CD14-positive monocyte (primary cell): ENCODE measurements around the gene SGMS1. TPM values are rescaled to one million over a fixed set of nuclear protein-coding genes. Genes with fewer than 3 reads are reported as not detected.

ENCODE experiments used
- DNase-seq, 3 donors: peaks; one replicate each; pipeline ENCODE4 v3.0.0-alpha.2; 2011 to 2022
- H2AFZ ChIP-seq: 2 replicates; pipeline ENCODE4 v1.6.0; 2012; ENCODE audit warnings: mild to moderate bottlenecking, low read depth, low read length, inconsistent platforms; ENCODE audit not compliant: insufficient read depth, poor library complexity, severe bottlenecking
- H3K27ac ChIP-seq, 2 donors: 1 replicate in 1 of 2; 2 replicates in 1 of 2; pipeline ENCODE4 v1.5.1; 2012 to 2013; ENCODE audit warnings: low read length in 2 of 2, control low read depth in 1 of 2, inconsistent platforms in 1 of 2, low read depth in 1 of 2, mild to moderate bottlenecking in 1 of 2
- H3K27me3 ChIP-seq, 2 donors: one replicate each; pipeline versions ENCODE4 v1.6.0 to v1.6.1; 2011 to 2013; ENCODE audit warnings: low read length in 2 of 2; ENCODE audit not compliant: control insufficient read depth in 2 of 2, insufficient read depth in 2 of 2
- H3K36me3 ChIP-seq, 2 donors: replicated peaks in 1 of 2; 1 replicate in 1 of 2; 2 replicates in 1 of 2; pipeline versions ENCODE4 v1.5.1 to v1.6.1; 2012 to 2013; ENCODE audit warnings: low read length in 2 of 2, control low read depth in 1 of 2, inconsistent platforms in 1 of 2, mild to moderate bottlenecking in 1 of 2; ENCODE audit not compliant: insufficient read depth in 2 of 2, control insufficient read depth in 1 of 2
- H3K4me1 ChIP-seq, 2 donors: 1 replicate in 1 of 2; 2 replicates in 1 of 2; pipeline versions ENCODE4 v1.5.1 to v1.6.1; 2012 to 2013; ENCODE audit warnings: low read length in 2 of 2, control low read depth in 1 of 2, inconsistent platforms in 1 of 2, mild to moderate bottlenecking in 1 of 2, moderate library complexity in 1 of 2; ENCODE audit not compliant: insufficient read depth in 2 of 2, control insufficient read depth in 1 of 2
- H3K4me2 ChIP-seq: replicated peaks from 2 replicates; pipeline ENCODE3; 2012; ENCODE audit warnings: low read length, moderate library complexity, mild to moderate bottlenecking; ENCODE audit not compliant: poor library complexity, severe bottlenecking; ENCODE audit errors: extremely low read depth
- H3K4me3 ChIP-seq, 3 experiments: fragments of 200-600 bp in 1 of 3; sonication (generic) in 1 of 3; replicated peaks in 1 of 3; 1 replicate in 2 of 3; 2 replicates in 1 of 3; pipeline ENCODE4 v1.5.1; 2011 to 2013; ENCODE audit warnings: low read length in 3 of 3, mild to moderate bottlenecking in 3 of 3, control low read depth in 2 of 3, low read depth in 2 of 3, inconsistent platforms in 1 of 3, moderate library complexity in 1 of 3
- H3K79me2 ChIP-seq: 2 replicates; pipeline ENCODE4 v1.6.0; 2012; ENCODE audit warnings: mild to moderate bottlenecking, control low read depth, inconsistent platforms, low read length, moderate library complexity; ENCODE audit not compliant: insufficient read depth
- H3K9ac ChIP-seq: 2 replicates; pipeline ENCODE4 v1.6.0; 2017; ENCODE audit warnings: low read length, mild to moderate bottlenecking; ENCODE audit not compliant: insufficient read depth, poor library complexity, severe bottlenecking
- H3K9me3 ChIP-seq, 2 donors: replicated peaks in 1 of 2; 1 replicate in 1 of 2; 2 replicates in 1 of 2; pipeline versions ENCODE4 v1.5.1 to v1.6.1; 2012 to 2013; ENCODE audit warnings: low read length in 2 of 2, control low read depth in 1 of 2; ENCODE audit not compliant: control insufficient read depth in 1 of 2, insufficient read depth in 1 of 2
- H4K20me1 ChIP-seq: 2 replicates; pipeline ENCODE4 v1.6.0; 2012; ENCODE audit warnings: mild to moderate bottlenecking, low read length, control low read depth, moderate library complexity; ENCODE audit not compliant: insufficient read depth
- H3K27ac Mint-ChIP-seq, 7 donors: one replicate each; pipeline ENCODE4 v1.8.0; 2020; ENCODE audit warnings: mild to moderate bottlenecking in 7 of 7, mixed read lengths in 7 of 7, moderate library complexity in 6 of 7, inconsistent platforms in 2 of 7
- H3K27me3 Mint-ChIP-seq, 3 donors: one replicate each; pipeline ENCODE4 v1.8.0; 2021 to 2022; ENCODE audit warnings: low read depth in 3 of 3, mild to moderate bottlenecking in 3 of 3, mixed read lengths in 3 of 3, moderate library complexity in 3 of 3, inconsistent platforms in 1 of 3
- H3K36me3 Mint-ChIP-seq, 2 donors: one replicate each; pipeline ENCODE4 v1.8.0; 2020; ENCODE audit warnings: mixed read lengths in 2 of 2, inconsistent platforms in 1 of 2, mild to moderate bottlenecking in 1 of 2
- H3K4me1 Mint-ChIP-seq: one replicate; pipeline ENCODE4 v1.8.0; 2020; ENCODE audit warnings: mild to moderate bottlenecking, mixed read lengths
- H3K4me3 Mint-ChIP-seq, 2 donors: one replicate each; pipeline ENCODE4 v1.8.0; 2020; ENCODE audit warnings: mild to moderate bottlenecking in 2 of 2, mixed read lengths in 2 of 2, moderate library complexity in 1 of 2
- H3K9me3 Mint-ChIP-seq, 7 donors: one replicate each; pipeline ENCODE4 v1.8.0; 2020 to 2022; ENCODE audit warnings: mixed read lengths in 7 of 7, mild to moderate bottlenecking in 6 of 7, moderate library complexity in 6 of 7, inconsistent platforms in 2 of 7
- WGBS: methylation state at CpG from one replicate; pipeline ENCODE4 v1.1.5; 2013; ENCODE audit warnings: missing lambda C conversion rate; ENCODE audit not compliant: insufficient coverage; 5-methylcytosine and 5-hydroxymethylcytosine counted together
- intact Hi-C, 2 donors: fragments of 100-400 bp; cut with micrococcal nuclease; formaldehyde crosslinking; loops; one replicate each; pipeline versions ENCODE4 v1.15.0 to v1.15.1; 2023
- polyA plus RNA-seq, 3 donors: library from polyadenylated mRNA; depleted of rRNA in 1 of 3; unstranded in 2 of 3; stranded (reverse) in 1 of 3; fragments of 300-500 nt in 2 of 3; fragments of >200 nt in 1 of 3; fragmentation: Illumina TruSeq in 2 of 3; gene quantifications; 1 replicate in 2 of 3; 2 replicates in 1 of 3; pipeline ENCODE4 v1.2.3, GENCODE V29; 2012 to 2021
- TF ChIP-seq, protein P1 (sequence below): fragments of 200-600 bp; IDR thresholded peaks from one replicate; pipeline ENCODE4 v1.8.0; 2022; ENCODE audit warnings: antibody characterized with exemption, mild to moderate bottlenecking

SGMS1 gene
- polyA plus RNA-seq, 3 donors = 19.5 to 20.6 (median 20.4) TPM

DNA sequence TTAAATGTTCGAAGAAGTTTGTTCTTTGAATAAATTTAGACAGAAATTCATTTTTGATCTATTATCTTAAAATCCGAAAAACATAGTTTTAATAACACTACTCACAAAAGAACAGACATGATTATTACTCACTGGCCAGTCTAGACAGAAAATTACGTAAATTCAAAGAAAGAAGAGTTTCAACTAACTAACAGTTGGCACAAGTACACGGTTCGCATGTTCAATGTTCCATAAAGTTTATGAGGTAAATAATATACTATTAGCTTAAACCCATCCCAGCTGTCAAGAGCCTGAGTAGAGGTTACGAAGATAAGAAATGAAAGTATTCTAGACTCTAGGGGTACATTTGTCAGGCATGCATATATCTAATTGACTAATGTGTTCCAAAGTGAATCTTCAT, 220.7 kb downstream of the SGMS1 start:
- no peak overlapping the region for H3K4me2 ChIP-seq
- Mint-ChIP-seq H3K27ac (no peak overlapping the region), H3K9me3 (peaks cover 0 to 10% (median 4%) of the 10 kb centered on the region in 7 donors), H3K36me3 (peaks cover 10 to 27% of the 10 kb centered on the region in 2 donors), H3K27me3 (no peaks in the 10 kb centered on the region), H3K4me1 (peaks cover 29% of the 10 kb centered on the region), H3K4me3 (no peak overlapping the region)
- peaks cover 0 to 4% of the 10 kb centered on the region in 2 donors for H3K36me3 ChIP-seq
- H2AFZ ChIP-seq = no peak overlapping the region
- H3K27me3 ChIP-seq = no peaks in the 10 kb centered on the region
- H3K79me2 ChIP-seq = peaks cover 94% of the 10 kb centered on the region
- H3K4me3 ChIP-seq = no peak overlapping the region
- peaks cover 0 to 8% of the 10 kb centered on the region in 2 donors for H3K9me3 ChIP-seq
- TF ChIP-seq, protein P1, sequence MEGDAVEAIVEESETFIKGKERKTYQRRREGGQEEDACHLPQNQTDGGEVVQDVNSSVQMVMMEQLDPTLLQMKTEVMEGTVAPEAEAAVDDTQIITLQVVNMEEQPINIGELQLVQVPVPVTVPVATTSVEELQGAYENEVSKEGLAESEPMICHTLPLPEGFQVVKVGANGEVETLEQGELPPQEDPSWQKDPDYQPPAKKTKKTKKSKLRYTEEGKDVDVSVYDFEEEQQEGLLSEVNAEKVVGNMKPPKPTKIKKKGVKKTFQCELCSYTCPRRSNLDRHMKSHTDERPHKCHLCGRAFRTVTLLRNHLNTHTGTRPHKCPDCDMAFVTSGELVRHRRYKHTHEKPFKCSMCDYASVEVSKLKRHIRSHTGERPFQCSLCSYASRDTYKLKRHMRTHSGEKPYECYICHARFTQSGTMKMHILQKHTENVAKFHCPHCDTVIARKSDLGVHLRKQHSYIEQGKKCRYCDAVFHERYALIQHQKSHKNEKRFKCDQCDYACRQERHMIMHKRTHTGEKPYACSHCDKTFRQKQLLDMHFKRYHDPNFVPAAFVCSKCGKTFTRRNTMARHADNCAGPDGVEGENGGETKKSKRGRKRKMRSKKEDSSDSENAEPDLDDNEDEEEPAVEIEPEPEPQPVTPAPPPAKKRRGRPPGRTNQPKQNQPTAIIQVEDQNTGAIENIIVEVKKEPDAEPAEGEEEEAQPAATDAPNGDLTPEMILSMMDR = no peak
- intact Hi-C loops = no loop called here
- H3K4me1 ChIP-seq = peaks cover 7 to 13% of the 10 kb centered on the region in 2 donors
- no peak overlapping the region for H3K9ac ChIP-seq
- H4K20me1 ChIP-seq = peaks cover 98% of the 10 kb centered on the region
- no CpG with 5 or more reads among the region's 6 CpGs for WGBS
- H3K27ac ChIP-seq = no peak overlapping the region
- DNase-seq = no peak

DNA sequence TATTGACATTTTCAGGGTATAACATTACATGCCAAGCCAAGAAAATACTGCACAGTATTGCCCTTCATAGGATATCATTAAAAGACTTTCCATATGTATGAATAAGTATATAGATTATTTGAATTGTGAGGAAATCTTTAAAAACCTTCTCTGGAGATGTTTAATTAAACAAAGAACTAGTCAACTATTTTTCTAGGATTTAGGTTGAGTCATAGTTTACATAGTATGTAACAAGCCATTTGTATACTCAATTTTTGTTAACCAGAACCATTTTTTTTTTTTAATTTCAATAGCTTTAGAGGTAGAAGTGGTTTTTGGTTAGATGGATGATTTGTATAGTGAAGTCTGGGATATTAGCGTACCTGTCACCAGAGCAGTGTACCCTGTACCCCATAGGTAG, 221.3 kb downstream of the SGMS1 start:
- Histone ChIP-seq H3K4me1 (peaks cover 12 to 19% of the 10 kb centered on the region in 2 donors), H3K9ac (no peak overlapping the region), H3K27ac (no peak overlapping the region), H3K27me3 (no peaks in the 10 kb centered on the region), H4K20me1 (peaks cover 98% of the 10 kb centered on the region), H3K4me2 (no peak overlapping the region), H3K36me3 (peaks cover 0 to 4% of the 10 kb centered on the region in 2 donors), H3K79me2 (peaks cover 94% of the 10 kb centered on the region), H3K4me3 (no peak overlapping the region), H2AFZ (no peak overlapping the region), H3K9me3 (peaks cover 0 to 8% of the 10 kb centered on the region in 2 donors)
- no peak for DNase-seq
- Mint-ChIP-seq H3K4me1 (peaks cover 35% of the 10 kb centered on the region), H3K36me3 (peaks cover 10 to 26% of the 10 kb centered on the region in 2 donors), H3K27ac (no peak overlapping the region), H3K4me3 (no peak overlapping the region), H3K9me3 (peaks cover 0 to 10% (median 4%) of the 10 kb centered on the region in 7 donors), H3K27me3 (no peaks in the 10 kb centered on the region)
- TF ChIP-seq, protein P1 = no peak
- no CpG with 5 or more reads among the region's 1 CpG for WGBS
- intact Hi-C loops = no loop called here
